Ishikawa (cell line): ENCODE data around the gene ORAI1.

ENCODE experiments used
- CEBPB ChIP-seq: IDR thresholded peaks from 2 replicates; pipeline ENCODE4 v1.6.1; 2012
- CREB1 ChIP-seq: IDR thresholded peaks from 2 replicates; pipeline ENCODE4 v1.6.1; 2012; ENCODE audit warnings: low read depth
- EGR1 ChIP-seq: IDR thresholded peaks from 2 replicates; pipeline ENCODE4 v1.6.1; 2012
- EP300 ChIP-seq: IDR thresholded peaks from 2 replicates; pipeline ENCODE4 v1.6.1; 2012; ENCODE audit warnings: borderline replicate concordance
- FOXM1 ChIP-seq: IDR thresholded peaks from 2 replicates; pipeline ENCODE4 v1.6.1; 2012; ENCODE audit warnings: low read depth, borderline replicate concordance
- NFIC ChIP-seq: IDR thresholded peaks from 2 replicates; pipeline ENCODE4 v1.6.1; 2012
- RAD21 ChIP-seq: IDR thresholded peaks from 2 replicates; pipeline ENCODE4 v1.6.1; 2012; ENCODE audit warnings: low read depth
- REST ChIP-seq: IDR thresholded peaks from 2 replicates; pipeline ENCODE4 v1.6.1; 2012; ENCODE audit warnings: low read depth, mild to moderate bottlenecking
- TAF1 ChIP-seq: IDR thresholded peaks from 2 replicates; pipeline ENCODE4 v1.6.1; 2012; ENCODE audit warnings: low read depth, mild to moderate bottlenecking
- TCF12 ChIP-seq: IDR thresholded peaks from 2 replicates; pipeline ENCODE4 v1.6.1; 2012; ENCODE audit warnings: low read depth
- TEAD4 ChIP-seq: IDR thresholded peaks from 2 replicates; pipeline ENCODE4 v1.6.1; 2012
- YY1 ChIP-seq: IDR thresholded peaks from 2 replicates; pipeline ENCODE4 v1.6.1; 2012; ENCODE audit warnings: low read depth
- ZBTB7A ChIP-seq: IDR thresholded peaks from 2 replicates; pipeline ENCODE4 v1.6.1; 2012; ENCODE audit warnings: low read depth
- TF ChIP-seq, protein P1 (sequence below): IDR thresholded peaks from 2 replicates; pipeline ENCODE4 v1.6.1; 2012
- TF ChIP-seq, protein P2 (sequence below): IDR thresholded peaks from 2 replicates; pipeline ENCODE4 v1.6.1; 2012

The ORAI1 gene

DNA sequence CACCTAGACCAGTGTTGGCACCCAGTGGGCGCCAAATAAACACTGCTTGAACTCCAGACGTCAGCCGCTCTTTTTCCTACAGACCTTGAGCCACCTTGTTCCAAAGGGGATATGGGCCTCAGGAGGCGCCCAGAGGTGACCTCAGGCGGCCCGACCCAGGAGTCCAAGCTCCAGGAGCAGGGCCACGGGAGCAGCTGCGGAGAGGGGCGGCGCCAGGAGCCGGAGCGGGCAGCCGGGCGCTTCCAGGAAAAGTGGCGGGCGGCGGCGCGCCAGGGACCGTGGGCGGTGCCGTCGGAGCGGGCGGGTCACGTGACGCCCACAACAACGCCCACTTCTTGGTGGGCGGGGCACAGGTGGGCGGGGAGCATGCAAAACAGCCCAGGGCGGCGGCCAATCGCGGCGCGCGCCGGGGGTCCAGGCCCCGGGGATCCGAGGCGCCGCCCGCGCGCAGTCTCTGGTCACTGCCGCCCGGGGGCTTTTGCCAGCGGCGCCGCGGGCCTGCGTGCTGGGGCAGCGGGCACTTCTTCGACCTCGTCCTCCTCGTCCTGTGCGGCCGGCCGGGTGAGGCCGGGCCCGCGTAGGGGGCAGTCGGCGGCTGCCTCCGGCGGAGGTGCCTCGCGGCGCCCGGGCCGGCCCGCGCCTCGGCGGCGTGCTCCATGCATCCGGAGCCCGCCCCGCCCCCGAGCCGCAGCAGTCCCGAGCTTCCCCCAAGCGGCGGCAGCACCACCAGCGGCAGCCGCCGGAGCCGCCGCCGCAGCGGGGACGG lies at the start of gene ORAI1:
ORAI1 (plus strand) TSS at position 444 of the 766 bp plus-strand sequence.
- TF ChIP-seq, protein P1, sequence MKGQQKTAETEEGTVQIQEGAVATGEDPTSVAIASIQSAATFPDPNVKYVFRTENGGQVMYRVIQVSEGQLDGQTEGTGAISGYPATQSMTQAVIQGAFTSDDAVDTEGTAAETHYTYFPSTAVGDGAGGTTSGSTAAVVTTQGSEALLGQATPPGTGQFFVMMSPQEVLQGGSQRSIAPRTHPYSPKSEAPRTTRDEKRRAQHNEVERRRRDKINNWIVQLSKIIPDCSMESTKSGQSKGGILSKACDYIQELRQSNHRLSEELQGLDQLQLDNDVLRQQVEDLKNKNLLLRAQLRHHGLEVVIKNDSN = peak; percentile 96
- TF ChIP-seq TAF1 = no peak; the same call in 1 of the 2 replicates
- TF ChIP-seq, protein P2, sequence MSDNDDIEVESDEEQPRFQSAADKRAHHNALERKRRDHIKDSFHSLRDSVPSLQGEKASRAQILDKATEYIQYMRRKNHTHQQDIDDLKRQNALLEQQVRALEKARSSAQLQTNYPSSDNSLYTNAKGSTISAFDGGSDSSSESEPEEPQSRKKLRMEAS = peak; percentile 52; the same call in 1 of the 2 replicates
- TF ChIP-seq EGR1 = peak; percentile 88
- peak; percentile 41; the same call in 1 of the 2 replicates for TF ChIP-seq TCF12
- no peak for TF ChIP-seq RAD21

DNA sequence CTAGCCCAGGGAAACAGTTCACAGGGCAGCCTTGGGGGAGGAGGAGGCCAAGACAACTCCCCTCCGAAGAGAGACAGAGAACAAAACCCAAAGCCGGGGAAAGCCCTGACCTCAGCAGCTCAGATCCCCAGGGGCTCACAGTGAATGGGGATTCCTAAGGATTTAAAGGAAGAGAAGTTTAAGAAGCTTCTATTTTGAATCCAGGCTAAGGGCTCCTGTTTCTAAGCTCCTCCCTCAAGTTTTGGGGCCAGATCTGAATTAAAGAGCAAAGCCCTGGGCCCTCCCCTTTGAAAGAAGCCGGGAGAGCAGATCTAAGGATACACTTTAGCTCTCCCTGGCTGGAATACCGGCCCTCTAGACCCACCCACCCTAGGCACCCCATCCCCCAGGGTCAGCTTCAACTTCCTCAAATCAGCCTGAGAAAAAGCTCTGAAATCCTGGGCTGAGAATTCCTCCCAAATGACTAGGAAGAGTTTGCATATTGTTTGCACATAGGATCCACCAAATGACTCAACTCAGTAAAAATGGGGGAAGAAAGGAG lies 49.4 kb upstream of the ORAI1 start:
- TF ChIP-seq TCF12 (no peak), TAF1 (no peak), NFIC (no peak), ZBTB7A (no peak), EP300 (no peak), FOXM1 (no peak), CREB1 (no peak), RAD21 (no peak), REST (no peak), YY1 (no peak), EGR1 (no peak), CEBPB (no peak), TEAD4 (no peak)
- TF ChIP-seq, protein P2 = no peak
- TF ChIP-seq, protein P1 = no peak

DNA sequence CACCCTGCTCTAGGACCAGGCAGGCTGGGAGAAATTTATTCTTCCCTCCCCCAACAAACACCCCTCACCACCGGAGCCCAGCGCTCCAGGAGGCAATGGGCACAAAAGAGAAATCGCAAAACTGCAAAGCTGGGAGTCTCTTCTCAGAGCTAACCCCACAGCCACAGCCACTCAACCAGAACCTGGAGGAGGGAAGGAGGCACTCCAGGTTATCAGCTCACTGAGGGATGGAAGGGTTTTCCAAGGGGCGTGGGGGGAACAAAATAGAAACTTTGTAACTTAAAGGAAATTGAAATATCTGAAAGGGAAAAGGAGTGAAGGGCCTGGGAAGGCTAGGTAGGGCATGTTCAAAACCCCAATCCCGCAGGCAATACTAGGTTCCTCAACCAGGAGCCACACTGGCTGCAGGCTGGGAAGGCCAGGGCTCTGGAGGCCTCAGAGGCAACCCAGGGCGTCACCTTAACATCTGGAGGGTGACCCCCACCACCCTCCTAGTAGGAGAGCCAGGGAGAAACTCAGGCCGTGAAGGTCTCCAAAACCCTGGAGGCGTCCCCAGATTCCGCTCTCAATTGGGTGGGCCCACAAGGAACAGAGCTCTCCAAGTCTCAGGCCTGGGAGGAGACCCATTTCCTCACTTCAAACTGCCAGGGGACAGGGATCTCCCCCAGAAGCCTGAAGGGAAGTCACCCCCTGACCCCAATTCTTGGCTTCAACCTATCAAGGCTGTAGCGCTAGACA lies 48.7 kb upstream of the ORAI1 start:
- no peak for TF ChIP-seq REST
- TF ChIP-seq YY1 = no peak
- TF ChIP-seq, protein P2 = no peak
- TF ChIP-seq RAD21 = no peak
- TF ChIP-seq CREB1 = no peak
- TF ChIP-seq TEAD4 = no peak
- TF ChIP-seq CEBPB = no peak
- TF ChIP-seq EGR1 = no peak

DNA sequence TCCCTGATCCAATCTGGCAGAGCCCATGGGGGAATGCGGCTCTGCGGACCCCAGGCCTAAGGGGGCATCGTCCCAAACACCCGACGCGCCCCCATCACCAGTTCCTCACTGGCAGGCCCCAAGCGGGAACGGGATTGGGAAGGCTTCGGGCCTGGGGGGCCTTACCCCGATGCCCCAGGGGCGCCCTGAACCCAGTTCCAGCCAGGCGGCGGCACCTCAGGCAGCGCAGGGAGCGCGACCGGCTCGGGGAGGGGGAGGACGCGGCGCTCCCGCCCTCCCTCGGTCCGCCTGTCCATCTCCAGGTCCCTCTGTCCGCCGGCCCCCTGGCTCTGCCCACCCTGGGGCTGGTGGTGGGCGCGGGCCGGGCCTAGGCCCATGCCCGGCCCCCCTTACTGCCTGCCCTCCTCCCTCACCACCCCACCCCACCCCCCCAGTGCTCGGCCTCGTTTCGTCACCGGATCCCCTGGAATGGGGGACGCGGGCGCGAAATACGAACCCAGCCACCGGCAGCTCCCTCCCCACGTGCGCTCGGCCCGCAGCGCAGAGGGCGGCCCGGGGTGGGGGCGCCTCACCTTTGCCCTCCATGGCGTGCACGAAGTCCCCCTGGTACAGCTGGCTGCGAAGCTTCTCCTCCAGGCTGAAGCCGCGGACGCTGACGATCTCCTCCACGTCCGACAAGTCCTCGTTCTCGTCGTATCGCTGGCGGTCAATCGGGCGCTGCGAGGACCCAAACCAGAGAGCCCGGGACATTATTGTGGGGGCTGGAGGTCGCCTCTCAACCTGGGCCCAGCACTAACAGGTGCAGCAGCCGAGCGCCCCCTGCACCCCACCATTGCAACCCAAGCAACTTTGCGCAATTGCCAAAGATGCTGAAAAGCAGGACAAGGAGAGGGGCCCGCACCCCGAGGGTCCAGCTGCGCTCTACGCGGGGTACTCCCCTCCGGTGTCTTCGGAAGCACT lies 47.8 kb upstream of the ORAI1 start:
- TF ChIP-seq ZBTB7A (no peak), REST (no peak), EGR1 (no peak), CREB1 (no peak)
